ENCODE results near the gene GGTLC2.
"Not testable (repeated sequence)": the region's sequence is repeated elsewhere in the genome, so short reads cannot be mapped to it uniquely, and the experiment has no call there.

DNA sequence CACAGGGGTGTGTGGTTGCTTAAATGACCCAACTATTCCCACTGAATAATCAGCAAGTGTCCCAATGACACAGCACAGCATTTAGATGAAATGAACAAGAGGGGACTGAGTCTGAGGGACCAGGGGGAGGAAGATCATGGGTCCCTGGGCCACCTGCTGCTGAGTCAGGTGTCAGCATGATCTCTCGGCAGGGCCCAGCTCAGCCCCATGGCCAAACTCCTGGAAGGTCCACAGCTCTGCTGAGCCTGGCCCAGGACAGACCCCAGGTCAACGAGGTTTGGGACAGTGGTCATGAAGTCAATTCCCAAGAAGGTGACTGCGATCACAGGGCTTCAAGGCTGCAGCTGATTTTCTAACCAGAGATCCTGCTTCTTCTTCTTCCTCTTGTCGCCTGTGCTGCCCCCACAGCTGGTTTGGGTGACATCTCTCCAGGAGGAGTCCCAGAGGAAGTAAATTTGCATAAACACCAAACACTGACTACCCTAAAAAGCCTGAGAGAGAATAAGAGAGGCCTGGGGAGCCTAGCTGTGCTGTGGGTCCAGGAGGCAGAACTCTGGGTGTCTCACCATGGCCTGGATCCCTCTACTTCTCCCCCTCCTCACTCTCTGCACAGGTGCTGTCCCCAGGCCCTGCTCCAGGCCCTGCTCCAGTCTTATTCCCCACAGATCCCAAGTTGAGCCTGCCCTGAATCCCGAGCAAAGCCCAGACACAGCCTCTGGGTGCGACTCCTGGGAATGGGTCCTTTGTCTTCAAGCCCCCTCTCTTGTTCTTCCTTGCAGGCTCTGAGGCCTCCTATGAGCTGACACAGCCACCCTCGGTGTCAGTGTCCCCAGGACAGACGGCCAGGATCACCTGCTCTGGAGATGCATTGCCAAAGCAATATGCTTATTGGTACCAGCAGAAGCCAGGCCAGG lies 42.0 kb downstream of the GGTLC2 start:
- TF ChIP-seq, protein P1, sequence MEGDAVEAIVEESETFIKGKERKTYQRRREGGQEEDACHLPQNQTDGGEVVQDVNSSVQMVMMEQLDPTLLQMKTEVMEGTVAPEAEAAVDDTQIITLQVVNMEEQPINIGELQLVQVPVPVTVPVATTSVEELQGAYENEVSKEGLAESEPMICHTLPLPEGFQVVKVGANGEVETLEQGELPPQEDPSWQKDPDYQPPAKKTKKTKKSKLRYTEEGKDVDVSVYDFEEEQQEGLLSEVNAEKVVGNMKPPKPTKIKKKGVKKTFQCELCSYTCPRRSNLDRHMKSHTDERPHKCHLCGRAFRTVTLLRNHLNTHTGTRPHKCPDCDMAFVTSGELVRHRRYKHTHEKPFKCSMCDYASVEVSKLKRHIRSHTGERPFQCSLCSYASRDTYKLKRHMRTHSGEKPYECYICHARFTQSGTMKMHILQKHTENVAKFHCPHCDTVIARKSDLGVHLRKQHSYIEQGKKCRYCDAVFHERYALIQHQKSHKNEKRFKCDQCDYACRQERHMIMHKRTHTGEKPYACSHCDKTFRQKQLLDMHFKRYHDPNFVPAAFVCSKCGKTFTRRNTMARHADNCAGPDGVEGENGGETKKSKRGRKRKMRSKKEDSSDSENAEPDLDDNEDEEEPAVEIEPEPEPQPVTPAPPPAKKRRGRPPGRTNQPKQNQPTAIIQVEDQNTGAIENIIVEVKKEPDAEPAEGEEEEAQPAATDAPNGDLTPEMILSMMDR (IDR thresholded peaks at IDR 0.05; ENCODE audit: low read length) = not testable (repeated sequence)
- TF ChIP-seq EZH2 (IDR thresholded peaks at IDR 0.05; ENCODE audit: borderline replicate concordance, low read length) = not testable (repeated sequence)
